NCI-H1092 (cell line): Measurements from ENCODE around the gene ARL17B.
"Not testable (repeated sequence)": the region's sequence is repeated elsewhere in the genome, so short reads cannot be mapped to it uniquely, and the experiment has no call there.

Source experiments
- DNase-seq: peaks from one replicate; lab custom pipeline; 2025; lab: John Stamatoyannopoulos, UW

ARL17B gene

DNA sequence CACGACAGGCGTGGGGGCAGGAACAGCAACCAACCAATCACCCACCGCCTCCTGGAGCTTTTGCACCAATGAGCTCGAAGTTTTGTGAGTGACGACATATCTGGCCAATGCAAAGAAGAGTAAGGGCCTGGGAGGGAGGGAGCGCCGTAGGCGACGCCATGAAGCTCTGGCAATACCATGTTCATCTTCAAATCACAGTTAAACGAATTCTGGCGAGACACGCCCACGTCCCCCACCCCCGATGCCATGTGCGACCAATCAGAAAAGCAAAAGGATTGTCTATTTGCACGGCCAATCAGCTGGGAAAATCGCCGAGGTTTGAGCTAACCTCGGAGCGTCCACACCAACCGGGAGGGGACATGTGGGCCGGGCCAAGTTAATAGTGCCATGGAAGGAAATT lies at the start of gene ARL17B:
Gene ARL17B, minus strand, starts transcription at position 12 of the 400 bp plus-strand sequence. CDS start 3,369 bp downstream, outside the sequence.
- DNase-seq: not testable (repeated sequence)

- not testable (repeated sequence) for DNase-seq
Observed at GRCh38 chr17:46409864-46410263, 48.3 kb upstream of the ARL17B start.

DNA sequence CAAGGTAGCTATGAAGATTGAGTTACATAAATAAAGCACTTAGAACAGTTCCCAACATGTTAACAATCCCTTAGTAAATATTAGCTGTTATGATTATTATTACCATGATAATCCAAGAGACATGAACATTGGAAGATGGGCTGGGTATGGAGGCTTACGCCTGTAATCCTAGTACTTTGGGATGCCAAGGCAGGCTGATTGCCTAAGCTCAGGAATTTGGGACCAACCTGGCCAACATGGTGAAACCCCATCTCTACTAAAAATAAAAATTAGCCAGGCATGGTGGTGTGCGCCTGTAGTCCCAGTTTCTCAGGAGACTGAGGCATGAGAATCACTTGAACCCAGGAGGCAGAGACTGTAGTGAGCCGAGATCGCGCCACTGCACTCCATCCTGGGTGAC lies 45.6 kb upstream of the ARL17B start:
- not testable (repeated sequence) for DNase-seq

DNA sequence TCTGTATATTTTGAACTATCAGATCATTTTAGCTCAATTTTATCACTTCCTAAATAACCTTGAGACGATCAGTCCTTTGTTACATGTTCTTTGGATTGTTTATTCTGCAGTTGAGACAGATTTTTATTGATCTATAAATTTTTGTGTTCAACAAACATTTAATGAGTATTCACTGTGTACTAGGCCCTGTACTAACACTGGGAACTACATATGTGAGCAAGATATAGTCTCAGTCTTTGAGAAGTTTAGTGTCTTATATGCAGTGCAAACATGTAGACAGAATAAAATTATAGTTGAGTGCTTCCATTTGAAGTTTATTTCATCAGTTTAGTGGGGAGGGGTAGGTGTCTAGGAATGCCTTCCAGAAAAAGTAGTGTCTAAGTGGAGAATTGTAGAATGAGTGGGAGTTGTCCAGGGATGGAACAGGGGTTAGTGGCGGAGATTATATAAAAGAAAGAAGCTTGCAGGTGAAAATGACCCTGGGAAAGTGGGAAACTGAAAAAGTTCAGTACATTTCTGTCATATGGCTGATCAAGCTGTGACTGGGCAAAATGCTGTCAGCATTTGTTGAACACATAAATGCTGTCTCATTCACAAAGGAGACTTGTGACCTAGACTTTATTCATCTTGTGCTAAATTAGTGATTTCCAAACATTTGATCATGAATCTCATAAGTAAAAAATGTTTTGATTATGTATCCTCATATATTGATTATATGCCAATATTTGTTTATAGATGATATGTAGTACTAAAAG lies 39.6 kb upstream of the ARL17B start:
- DNase-seq: not testable (repeated sequence)

- DNase-seq: not testable (repeated sequence)
Observed at GRCh38 chr17:46400543-46400942, 39.0 kb upstream of the ARL17B start.

DNA sequence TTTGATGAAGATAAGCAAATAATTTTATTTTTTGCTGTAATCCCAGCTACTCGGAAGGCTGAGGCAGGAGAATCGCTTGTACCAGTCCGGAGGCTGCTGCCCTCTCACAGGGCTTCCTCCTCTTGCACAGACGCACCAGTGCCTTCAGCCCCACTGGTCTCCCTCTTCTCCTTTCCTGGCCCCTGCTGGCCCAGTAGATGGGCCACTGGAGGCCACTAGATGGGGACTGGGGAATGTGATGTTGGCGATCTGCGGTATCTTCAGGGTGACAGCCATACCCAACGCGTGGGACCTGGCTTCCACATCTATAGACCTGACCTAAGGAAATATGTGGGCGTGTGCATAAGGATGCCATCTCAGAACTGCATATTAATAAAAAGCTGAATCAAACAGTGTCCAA lies 38.4 kb upstream of the ARL17B start:
- not testable (repeated sequence) for DNase-seq

DNA sequence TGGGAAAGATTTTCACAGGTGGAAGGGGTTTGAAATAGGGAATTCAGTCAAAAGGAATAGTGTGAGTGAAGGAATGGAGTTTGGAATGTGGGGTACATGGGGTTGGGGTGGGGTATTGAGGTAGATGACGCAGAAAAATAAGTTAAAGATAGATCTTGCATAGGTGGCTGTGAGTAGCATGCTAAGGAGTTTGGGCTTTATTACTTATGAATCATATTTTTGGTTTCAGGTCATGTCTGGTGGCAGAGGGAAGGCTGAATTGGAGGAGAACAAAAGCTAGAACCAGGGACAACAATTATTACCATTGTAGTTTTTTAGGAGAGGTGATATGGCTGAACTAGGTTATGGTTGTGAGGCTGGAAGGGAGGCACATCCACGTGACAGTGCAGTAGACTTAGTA lies 34.7 kb upstream of the ARL17B start:
- not testable (repeated sequence) for DNase-seq

GRCh38 chr17:46393702-46394101 lies 32.1 kb upstream of the ARL17B start:
- DNase-seq: not testable (repeated sequence)

- DNase-seq: not testable (repeated sequence)
Observed at GRCh38 chr17:46385491-46385890, 23.9 kb upstream of the ARL17B start.

- DNase-seq: not testable (repeated sequence)
Observed at GRCh38 chr17:46383118-46383517, 21.6 kb upstream of the ARL17B start.

DNA sequence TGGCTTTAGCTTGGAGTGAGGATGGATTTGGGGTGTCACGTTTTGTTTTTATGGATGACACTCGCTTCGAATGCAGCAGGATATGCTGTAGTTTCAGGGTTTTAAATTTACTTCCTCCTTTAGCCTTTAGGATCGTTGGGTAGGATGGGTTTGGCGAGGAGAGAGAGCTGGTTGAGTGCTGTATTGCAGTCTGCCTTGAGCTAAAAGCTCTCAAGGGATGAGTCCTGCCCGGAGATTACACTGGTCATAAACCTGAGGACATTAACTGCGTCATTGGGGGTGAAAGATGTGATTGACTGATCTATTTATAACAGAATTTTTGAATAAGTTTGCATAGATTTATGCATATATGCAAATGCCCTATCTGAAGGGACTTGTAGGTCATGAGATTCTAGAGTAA lies 11.9 kb upstream of the ARL17B start:
- DNase-seq: not testable (repeated sequence)

DNA sequence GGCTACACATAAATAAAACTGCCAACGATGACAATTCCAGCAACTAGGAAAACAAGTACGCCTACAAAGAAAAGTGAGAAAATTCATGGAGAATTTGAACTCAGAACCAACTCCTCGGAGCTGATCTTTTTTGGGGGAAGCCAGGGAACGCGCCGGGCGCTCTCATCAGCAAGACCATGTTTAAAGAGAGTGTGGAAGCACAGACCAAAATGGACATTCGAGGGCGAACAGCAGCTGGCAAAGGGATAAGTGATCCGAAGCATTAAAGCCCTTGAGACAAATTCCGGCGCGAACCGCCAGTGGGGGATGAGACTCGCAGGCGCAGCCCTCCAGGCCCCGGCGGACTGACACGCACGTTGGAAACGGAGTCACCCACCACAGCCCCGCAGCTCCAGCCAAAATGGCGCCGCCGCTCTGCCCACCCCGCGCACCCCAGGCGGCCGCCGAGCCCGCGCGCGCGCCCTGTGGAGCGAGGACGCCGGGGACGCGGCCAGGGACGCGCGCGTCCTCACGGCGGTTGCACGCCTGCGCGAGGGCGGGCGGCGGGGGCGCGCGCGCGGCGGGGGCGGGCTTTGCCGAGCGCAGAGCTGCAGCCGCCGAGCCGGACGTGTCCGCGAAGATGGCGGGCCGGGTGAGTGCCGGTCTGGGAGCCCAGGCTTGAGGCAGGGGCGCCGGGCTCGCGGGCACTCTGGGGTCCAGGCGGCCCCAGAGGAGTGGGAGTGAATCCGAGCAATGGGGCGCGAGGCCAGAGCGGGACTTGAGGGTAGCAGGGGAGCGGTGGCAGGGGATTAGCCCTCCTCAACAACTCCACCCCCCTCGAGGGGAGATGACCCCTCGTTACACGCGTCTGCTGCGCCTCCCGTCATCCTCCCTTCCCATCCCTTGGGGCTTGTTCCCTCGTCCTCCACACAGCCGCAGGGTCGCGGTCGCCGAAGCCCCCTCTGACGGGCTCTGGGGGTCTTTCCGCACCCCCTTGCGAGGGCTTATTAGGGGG lies 11.0 kb upstream of the ARL17B start:
- not testable (repeated sequence) for DNase-seq

- DNase-seq: not testable (repeated sequence)
Observed at GRCh38 chr17:46367520-46367919, 6.0 kb upstream of the ARL17B start.

DNA sequence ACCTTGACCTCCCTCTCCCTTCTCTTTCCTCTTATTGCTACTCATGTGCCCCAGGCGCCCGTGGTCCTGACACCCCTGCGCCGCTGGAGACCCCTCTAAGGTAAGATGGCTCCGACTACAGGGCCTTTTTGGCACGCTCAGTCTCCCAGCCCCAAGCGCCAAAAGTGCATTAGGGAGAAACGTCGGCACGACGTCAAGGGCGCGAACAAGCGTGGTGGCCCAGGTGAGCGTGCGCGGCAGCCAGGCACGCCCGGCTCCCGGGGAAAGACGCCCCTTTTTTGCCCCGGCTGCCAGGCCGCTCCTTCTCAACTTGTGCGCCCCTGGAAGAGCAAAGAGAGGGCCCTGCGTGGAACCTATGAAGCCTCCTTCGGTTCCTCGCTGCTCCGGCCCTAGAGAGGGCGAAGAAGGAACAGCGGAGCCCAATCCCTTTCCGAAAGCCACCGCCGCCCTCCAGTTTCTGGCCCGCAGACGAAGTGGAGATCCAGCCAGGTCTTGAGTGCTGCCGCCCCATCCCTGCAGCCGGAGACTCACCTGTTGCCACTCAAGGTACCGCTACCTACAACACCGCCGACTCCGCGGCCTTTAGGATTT lies 326 bp downstream of the ARL17B start:
- not testable (repeated sequence) for DNase-seq

DNA sequence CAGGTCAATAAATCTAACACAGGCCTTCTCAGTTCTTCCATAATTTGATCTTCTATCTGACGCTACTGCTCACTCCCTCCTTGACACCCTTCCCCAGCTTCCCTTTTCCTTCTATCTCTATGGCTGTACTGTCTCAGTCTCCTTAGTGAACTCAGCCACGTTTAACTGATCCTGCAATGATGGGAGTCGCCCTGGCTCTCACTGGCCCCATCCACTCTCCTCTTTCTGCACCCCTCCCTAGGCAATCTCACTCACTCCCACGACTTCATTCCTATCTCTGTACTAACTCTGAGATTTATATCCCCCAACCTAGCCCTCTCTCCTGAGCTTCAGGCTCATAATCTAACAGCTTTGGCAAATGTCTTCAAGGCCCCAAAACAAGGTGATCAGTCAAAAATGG lies 7.7 kb downstream of the ARL17B start:
- not testable (repeated sequence) for DNase-seq

- DNase-seq: not testable (repeated sequence)
Observed at GRCh38 chr17:46349060-46349459, 12.5 kb downstream of the ARL17B start.

DNA sequence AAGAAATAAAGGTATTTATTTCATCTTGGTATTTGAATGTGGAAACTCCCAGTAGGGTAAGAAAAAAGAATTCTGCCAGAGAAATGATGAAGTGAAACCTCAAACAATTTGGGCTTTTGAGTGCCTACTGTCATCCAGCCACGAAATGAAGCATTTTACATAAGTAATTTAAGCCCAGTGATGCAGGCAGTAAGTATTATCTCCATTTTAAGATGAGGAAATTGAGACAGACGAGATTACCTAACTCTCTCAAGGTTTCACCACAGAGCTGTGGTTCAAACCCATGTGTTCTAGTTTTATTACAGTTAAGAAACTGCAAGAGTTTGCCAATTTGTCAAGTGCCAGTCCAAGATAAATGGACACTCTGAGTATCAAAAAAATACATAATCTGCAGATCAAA lies 13.2 kb downstream of the ARL17B start:
- DNase-seq: not testable (repeated sequence)

DNA sequence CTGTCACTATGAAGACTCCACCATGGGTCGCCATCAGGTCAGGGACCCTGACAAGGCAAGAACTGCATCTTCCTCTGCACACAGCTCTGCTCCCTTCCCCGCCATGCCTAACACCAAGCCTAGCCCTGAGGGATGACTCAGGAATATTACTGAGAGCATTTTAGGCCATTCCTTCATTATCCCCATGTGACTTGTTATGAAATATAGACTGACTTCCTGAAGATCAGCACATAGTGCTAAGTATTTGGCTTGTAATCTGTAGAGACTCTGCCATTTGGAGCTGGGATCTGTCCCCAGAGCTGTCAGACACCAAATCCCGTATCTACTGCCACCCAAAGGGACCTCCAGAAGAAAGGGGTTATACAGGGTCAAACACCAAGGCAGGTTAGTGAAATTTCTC lies 19.4 kb downstream of the ARL17B start:
- not testable (repeated sequence) for DNase-seq

- DNase-seq: not testable (repeated sequence)
Observed at GRCh38 chr17:46341220-46341619, 20.3 kb downstream of the ARL17B start.

DNA sequence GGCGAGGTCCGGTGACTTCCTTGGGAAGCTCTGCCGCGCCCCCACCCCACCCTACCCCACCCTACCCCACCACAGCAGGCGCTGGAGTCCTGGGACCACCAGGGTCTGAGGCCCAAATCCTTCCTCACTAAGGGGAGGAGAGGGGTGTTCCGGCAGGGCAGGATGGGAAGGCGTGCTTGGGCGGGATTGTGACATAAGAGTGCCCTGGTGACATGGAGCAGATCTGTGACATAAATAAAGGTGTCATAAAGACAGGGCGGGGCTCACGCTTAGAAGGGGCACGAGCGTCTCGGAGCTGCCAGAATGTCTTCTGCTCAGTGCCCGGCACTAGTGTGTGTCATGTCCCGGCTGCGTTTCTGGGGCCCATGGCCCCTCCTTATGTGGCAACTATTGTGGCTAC lies 66.7 kb downstream of the ARL17B start, which contains the start of gene LRRC37A:
Gene LRRC37A, plus strand, starts transcription at position 301 of the 400 bp plus-strand sequence. Its CDS starts 3 bp downstream, at position 304.
- not testable (repeated sequence) for DNase-seq

- not testable (repeated sequence) for DNase-seq
Observed at GRCh38 chr17:46291618-46292017, 69.9 kb downstream of the ARL17B start.
